ENCODE data around the gene AIFM3. TPM values are rescaled to one million over a fixed set of nuclear protein-coding genes. Genes with fewer than 3 reads are reported as not detected.
"Not testable (repeated sequence)": the region's sequence is repeated elsewhere in the genome, so short reads cannot be mapped to it uniquely, and the experiment has no call there.

AIFM3 gene
- total and polyA plus RNA-seq, 2 of the 13 experiments (the other 11 are each of a cell fraction or from before 2014, with no cell fraction given), result 9.0 to 15.3 TPM

- H2AFZ ChIP-seq (ENCODE audit: low read length); H3K27ac ChIP-seq (ENCODE audit: extremely low read length, insufficient read depth, low read length); intact Hi-C loops (cut with micrococcal nuclease; ENCODE audit: unreplicated experiment); ATAC-seq; DNase-seq (ENCODE audit: low spot score); H3K9me3 ChIP-seq (ENCODE audit: low read length); H3K4me2 ChIP-seq (ENCODE audit: low read depth, low read length); H3K27me3 ChIP-seq (ENCODE audit: control insufficient read depth in 1 of 2, insufficient read depth in 2 of 2, low read length in 2 of 2); CTCF ChIA-PET (ENCODE audit: low intra/inter-chr PET ratio, low total read pairs); BruUV-seq (replicated peaks); H3K4me3 ChIP-seq (replicated peaks in 1 of 3; ENCODE audit: insufficient read depth in 1 of 3, low read depth in 2 of 3, low read length in 3 of 3); POLR2A ChIA-PET; FAIRE-seq; in situ Hi-C loops (cut with HindIII; ENCODE audit: extremely low pct_ligation_motif_present, low pct_unique_long_range_greater_than_20kb); H3K9ac ChIP-seq (ENCODE audit: insufficient read depth, low read depth, low read length): not testable (repeated sequence)
- peaks cover 16 to 43% of the 10 kb centered on the region in 2 experiments; a peak in 4 of 5 replicates for H3K36me3 ChIP-seq (replicated peaks in 1 of 2; ENCODE audit: control insufficient read depth in 1 of 2, insufficient read depth in 2 of 2, low read length in 2 of 2)
- peaks cover 69% of the 10 kb centered on the region for H3K4me1 ChIP-seq (ENCODE audit: insufficient read depth, low read length)
- 95% methylated on average over 12 of the region's 12 CpGs for WGBS (ENCODE audit: low lambda C conversion rate)
- peak; percentile 59; the same call in 1 of the 2 replicates for TF ChIP-seq ZNF460 (CRISPR knock-in tag; IDR thresholded peaks at IDR 0.05; ENCODE audit: borderline replicate concordance)
- peaks cover 92% of the 10 kb centered on the region for H4K20me1 ChIP-seq (ENCODE audit: insufficient read depth, low read length)
- peaks cover 93% of the 10 kb centered on the region for H3K79me2 ChIP-seq (ENCODE audit: insufficient read depth, low read length)
Measured at GRCh38 chr22:20930435-20930834, 36.6 kb upstream of the AIFM3 start.

GRCh38 chr22:20931126-20931654 lies 35.9 kb upstream of the AIFM3 start:
- Histone ChIP-seq H3K4me1 (ENCODE audit: insufficient read depth, low read length) (peaks cover 69% of the 10 kb centered on the region), H4K20me1 (ENCODE audit: insufficient read depth, low read length) (peaks cover 92% of the 10 kb centered on the region), H3K27me3 (ENCODE audit: control insufficient read depth in 1 of 2, insufficient read depth in 2 of 2, low read length in 2 of 2) (no peaks in the 10 kb centered on the region), H3K4me2 (ENCODE audit: low read depth, low read length) (no peak overlapping the region), H3K4me3 (replicated peaks in 1 of 3; ENCODE audit: insufficient read depth in 1 of 3, low read depth in 2 of 3, low read length in 3 of 3) (no peak overlapping the region), H3K79me2 (ENCODE audit: insufficient read depth, low read length) (peaks cover 93% of the 10 kb centered on the region), H3K36me3 (replicated peaks in 1 of 2; ENCODE audit: control insufficient read depth in 1 of 2, insufficient read depth in 2 of 2, low read length in 2 of 2) (peaks cover 14 to 42% of the 10 kb centered on the region in 2 experiments; a peak in 4 of 5 replicates), H2AFZ (ENCODE audit: low read length) (no peak overlapping the region), H3K9me3 (ENCODE audit: low read length) (no peaks in the 10 kb centered on the region), H3K9ac (ENCODE audit: insufficient read depth, low read depth, low read length) (no peak overlapping the region), H3K27ac (ENCODE audit: extremely low read length, insufficient read depth, low read length) (no peak overlapping the region)
- TF ChIP-seq ZNF251 (CRISPR knock-in tag; IDR thresholded peaks at IDR 0.05) (no peak), CREB1 (IDR thresholded peaks at IDR 0.05) (no peak), CREB1 (CRISPR knock-in tag; IDR thresholded peaks at IDR 0.05) (no peak), ZNF770 (CRISPR knock-in tag; IDR thresholded peaks at IDR 0.05) (peak; percentile 73)
- 95% methylated on average over 4 of the region's 4 CpGs for WGBS (ENCODE audit: low lambda C conversion rate)
- DNase-seq (ENCODE audit: low spot score) (no peak), FAIRE-seq (no peak), ATAC-seq (no peak)
- intact Hi-C loops (cut with micrococcal nuclease; ENCODE audit: unreplicated experiment) (no loop called here), in situ Hi-C loops (cut with HindIII; ENCODE audit: extremely low pct_ligation_motif_present, low pct_unique_long_range_greater_than_20kb) (no loop called here)
- POLR2A ChIA-PET, result interaction anchor here (1.1 kb wide), 1 partner anchor 20 kb away, joined by 4 read pairs; no protein-coding TSS in a partner anchor
- no TSS peak for BruUV-seq (replicated peaks)
- CTCF ChIA-PET (ENCODE audit: low intra/inter-chr PET ratio, low total read pairs), result no interaction called here
